Stimulated activated CD8-positive, alpha-beta memory T cell treated with anti-CD3 and anti-CD28 coated beads, Interleukin-12 subunit alpha, Interleukin-12 subunit beta, amount 100 ng/mL, for 1 hour (primary cell): Measurements from ENCODE around the gene ZER1.
A peak's percentile ranks its signal among the peaks of the same experiment; 100 is the strongest.
"Not testable (repeated sequence)": the region's sequence is repeated elsewhere in the genome, so short reads cannot be mapped to it uniquely, and the experiment has no call there.

Experiments used
- DNase-seq: peaks from one replicate; pipeline ENCODE4 v3.0.0-alpha.2; 2020; ENCODE audit warnings: low read depth

Gene ZER1

DNA sequence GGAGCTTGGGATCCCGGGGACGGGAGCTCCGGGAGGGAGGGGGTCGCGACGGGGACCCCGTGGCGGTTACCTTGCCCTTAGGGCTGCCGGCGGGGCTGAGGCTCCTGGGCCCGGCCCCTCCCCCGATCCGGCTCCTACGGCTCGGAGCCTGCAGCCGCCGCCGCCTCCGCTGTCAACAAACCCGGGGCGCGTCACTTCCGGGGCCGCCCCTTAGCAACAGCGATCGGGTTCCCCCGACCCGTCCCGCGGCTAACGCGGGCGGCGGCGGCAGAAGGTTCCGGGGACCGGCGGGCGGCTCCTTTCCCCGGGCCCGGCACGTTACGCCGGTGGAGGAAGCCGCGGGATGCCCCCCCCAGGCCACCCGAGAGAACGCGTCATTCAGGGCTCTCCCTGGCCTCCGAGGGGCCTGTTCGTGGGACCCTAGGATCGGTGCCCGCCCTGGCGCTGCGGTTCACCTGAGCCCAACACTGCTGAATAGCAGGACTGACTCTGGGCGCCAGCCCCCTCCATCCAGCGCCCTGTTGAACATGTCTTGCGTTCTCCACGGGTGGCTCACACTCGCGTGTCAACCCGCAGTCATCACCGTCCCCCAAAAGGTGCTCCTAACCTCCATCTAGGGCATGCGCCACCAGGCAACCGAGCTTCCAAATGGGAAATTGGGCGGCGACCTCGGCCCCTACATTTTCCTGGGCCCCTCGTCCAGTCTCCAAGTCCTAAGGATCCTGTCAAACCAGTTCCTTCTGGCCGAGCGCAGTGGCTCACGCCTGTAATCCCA lies at the start of gene ZER1:
Gene ZER1, minus strand, starts transcription at position 183 of the 775 bp plus-strand sequence. CDS start 16,362 bp downstream, outside the sequence.
- DNase-seq, result peak; percentile 88

- DNase-seq, result no peak
These were observed 49.2 kb upstream of the ZER1 start for GRCh38 chr9:128820665-128821583.

- no peak for DNase-seq
These were observed 48.3 kb upstream of the ZER1 start for GRCh38 chr9:128819716-128820664.

DNA sequence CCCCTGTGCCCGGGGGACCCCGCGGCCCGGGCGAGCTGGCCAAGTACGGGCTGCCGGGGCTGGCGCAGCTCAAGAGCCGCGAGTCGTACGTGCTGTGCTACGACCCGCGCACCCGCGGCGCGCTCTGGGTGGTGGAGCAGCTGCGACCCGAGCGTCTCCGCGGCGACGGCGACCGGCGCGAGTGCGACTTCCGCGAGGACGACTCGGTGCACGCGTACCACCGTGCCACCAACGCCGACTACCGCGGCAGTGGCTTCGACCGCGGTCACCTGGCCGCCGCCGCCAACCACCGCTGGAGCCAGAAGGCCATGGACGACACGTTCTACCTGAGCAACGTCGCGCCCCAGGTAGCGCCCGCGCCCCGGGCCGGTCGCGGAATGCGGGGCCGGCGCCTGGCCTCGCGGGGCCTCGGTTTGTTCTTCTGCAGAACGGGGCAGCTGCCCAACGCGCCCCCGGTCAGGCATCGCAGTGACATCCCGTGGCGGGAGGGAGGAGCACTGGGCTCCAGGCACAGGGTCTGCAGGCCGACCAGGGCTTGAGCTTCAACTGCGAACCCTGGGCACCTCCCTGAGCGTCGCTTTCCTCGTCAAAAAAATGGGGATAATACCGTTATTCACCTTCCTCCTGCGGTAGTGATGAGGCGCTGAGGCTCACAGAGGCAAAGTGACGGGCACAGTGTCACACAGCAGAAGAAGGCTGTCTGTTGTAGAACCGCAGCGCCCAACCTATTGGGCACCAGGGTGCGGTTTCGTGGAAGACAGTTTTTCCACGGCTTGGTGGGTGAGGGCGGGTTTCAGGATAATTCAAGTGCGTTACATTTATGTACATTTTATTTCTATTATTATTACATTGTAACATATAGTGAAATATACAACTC lies 47.4 kb upstream of the ZER1 start:
- no peak for DNase-seq

DNA sequence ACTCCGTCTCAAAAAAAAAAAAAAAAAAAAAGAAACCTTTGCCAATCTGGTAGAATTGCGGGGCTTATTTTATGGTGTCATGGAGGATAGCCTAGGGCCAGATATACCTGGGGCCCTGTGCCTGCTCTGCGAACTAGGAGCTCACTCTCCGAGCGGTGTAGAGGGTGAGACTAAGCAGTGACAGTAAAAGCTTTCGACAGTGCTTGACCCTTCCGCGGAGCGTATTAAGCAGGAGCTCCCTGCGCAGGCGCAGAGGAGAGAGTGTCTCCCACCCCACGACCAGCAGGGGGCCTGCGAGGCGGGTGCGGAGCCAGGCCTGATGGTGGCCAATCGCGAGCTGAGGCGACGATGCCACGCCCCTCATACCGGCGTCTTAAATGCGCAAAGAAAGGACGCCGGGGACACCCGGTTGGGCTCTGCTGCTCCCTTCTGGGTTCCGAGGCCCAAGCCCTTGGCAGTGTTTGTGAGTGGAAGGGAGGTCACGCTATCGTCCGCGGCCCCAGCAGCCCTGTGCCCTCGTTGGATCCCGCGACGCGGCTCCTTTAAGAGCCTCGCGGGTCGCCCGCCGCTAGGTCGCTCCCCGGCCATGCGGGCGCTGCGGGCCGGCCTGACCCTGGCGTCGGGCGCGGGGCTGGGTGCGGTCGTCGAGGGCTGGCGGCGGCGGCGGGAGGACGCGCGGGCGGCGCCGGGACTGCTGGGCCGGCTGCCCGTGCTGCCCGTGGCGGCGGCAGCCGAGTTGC lies 46.5 kb upstream of the ZER1 start, which contains the start of gene ENDOG:
Gene ENDOG, plus strand, starts transcription at position 402 of the 740 bp plus-strand sequence. Its CDS starts 185 bp downstream, at position 587.
- peak; percentile 92 for DNase-seq

DNA sequence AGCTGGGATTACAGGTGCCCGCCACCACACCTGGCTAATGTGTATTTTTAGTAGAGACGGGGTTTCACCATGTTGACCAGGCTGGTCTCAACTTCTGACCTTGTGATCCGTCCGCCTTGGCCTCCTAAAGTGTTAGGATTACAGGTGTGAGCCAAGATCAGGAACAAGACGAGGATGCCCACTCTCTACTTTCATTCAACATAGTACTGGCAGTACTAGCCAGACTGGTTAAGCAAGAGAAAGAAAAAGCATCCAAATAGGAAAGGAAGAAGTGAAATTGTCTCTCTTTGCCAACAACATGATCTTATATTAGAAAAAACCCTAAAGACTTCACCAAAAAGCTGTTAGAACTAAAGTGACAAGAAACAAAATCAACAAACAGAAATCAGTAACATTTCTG lies 39.1 kb upstream of the ZER1 start:
- DNase-seq, result no peak

- DNase-seq, result no peak
These were observed 38.1 kb upstream of the ZER1 start for GRCh38 chr9:128809831-128810230.

DNA sequence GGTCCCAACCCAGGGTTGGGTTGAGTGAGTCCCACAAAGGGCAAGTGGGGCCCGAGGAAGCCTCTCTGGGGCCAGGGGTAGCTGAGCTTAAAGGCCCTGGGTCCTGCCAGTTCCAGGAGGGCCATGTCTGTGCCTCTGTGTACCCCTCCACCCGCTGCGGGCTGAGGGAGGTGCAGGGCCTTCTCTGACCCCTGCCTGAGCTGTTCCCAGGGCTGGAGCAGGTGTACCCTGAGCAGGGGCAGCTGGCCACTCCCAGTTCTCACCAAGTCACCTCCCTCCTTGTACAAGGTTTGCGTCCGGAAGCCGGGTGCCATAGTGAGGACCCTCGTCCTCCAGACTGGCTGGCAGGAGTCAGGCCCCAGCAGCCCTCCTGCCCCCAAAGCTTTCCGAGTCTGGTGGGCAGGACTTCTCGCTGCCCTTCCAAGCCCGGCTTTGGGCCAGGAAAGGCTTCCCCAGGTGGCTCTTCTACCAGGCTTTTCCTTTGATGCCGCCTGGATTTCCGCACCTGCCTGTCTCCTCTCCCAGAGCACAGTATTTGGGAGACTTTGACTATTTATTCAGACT lies 37.4 kb upstream of the ZER1 start:
- DNase-seq, result no peak

DNA sequence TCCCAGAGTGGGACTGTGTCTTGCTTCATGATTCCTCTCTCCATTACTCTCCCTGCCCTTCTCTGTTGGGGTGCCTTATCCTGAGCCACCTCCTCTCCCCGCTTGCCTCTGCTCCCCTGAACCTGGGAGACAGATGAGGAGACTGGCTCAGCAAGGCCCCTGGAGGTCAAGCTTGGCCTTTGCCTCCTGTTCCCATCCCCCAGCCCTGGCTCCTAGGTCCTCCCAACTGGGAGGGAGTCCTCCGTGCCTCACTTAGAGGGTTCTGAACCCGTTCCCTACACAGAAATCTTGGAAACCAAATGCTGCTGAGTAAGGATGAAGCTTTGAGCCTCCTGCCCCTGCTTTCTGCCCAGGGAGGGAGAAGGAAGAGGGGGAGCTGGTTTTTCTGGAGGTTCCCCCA lies 36.8 kb upstream of the ZER1 start:
- no peak for DNase-seq

DNA sequence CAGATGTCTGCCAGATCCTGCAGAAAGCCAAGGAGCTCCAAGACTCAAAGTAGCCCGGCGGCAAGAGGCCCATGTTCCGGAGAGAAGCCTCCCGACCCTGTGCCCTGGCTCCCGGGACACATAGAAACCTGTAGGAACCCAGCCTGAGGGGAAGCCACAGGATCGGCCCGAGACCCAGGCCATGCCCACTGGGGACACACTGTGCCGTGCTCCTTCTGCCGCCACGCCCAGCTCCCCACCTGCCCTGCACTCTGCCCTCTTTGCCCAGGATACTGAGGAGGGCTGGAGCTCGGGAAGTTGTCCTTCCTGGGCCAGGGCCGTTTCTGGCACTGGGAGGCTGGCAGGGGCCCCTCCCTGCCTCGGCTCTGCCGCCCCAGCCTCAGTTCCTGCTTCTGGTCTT lies 36.1 kb upstream of the ZER1 start:
- no peak for DNase-seq

GRCh38 chr9:128805661-128806060 lies 33.9 kb upstream of the ZER1 start:
- no peak for DNase-seq

DNA sequence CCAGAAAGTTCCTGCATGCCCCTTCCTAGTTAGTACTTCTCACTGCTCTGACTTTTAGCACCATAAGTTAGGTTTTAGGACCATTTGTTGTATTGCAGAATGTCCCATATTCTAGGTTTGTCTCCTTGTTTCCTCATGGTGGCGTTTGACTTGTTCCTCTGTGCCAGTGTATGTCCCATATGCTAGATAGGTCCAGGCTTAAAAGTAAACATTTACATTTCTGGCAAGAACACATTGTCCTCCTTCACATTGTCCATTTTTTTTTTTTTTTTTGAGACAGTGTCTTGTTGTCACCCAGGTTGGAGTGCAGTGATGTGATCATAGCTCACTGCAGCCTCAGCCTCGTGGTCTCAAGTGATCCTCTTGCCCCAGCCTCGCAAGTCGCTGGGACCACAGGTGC lies 30.8 kb upstream of the ZER1 start:
- no peak for DNase-seq

DNA sequence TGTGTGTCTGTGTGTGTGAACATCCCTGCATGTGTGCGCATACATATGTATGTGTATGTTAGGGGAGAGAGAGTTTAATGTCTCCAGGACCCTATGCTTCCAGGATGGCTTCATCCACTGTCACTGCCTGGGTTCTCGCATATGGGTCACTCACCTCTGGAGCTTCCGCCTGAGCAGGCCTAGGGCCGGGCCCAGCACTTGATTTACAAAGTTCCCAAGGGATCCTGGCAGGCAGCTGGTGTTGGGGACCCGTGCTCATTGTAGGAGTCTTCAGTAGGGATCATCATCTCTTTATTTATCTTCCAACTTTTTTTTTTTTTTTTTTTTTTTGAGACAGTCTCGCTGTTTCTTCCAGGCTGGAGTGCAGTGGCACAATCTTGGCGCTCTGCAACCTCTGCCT lies 28.3 kb upstream of the ZER1 start:
- DNase-seq, result no peak

DNA sequence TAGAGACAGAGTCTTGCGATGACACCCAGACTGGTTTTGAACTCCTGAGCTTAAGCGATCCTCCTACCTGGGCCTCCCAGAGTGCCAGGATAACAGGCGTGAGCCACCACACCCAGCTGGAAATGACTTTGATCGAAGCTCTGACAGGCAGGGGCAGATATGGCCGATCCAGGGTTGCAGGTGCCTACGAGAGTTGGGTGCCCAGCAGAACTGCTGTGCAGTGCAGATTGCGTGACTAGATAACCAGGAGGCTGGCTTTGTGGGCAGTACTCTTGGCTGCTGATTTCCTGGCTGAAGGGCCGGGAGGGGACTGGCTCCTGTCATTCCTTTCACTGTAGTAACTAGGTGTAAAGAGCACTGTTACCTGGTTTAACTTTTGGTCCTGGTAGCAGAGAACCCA lies 27.2 kb upstream of the ZER1 start:
- no peak for DNase-seq

DNA sequence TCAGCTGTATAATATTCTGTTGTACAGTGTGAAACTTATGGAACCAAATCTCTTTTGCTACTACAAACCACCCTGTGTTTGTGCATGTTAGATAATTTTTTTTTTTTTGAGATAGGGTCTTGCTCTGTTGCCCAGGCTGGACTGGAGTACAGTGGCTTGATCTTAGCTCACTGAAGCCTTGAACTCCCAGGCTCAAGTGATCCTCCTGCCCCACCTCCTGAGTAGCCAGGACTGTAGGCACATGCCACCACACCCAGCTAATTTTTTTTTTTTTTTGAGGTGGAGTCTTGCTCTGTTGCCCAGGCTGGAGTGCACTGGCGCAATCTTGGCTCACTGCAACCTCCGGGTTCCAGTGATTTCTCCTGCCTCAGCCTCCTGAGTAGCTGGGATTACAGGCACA lies 23.2 kb upstream of the ZER1 start:
- DNase-seq, result not testable (repeated sequence)

DNA sequence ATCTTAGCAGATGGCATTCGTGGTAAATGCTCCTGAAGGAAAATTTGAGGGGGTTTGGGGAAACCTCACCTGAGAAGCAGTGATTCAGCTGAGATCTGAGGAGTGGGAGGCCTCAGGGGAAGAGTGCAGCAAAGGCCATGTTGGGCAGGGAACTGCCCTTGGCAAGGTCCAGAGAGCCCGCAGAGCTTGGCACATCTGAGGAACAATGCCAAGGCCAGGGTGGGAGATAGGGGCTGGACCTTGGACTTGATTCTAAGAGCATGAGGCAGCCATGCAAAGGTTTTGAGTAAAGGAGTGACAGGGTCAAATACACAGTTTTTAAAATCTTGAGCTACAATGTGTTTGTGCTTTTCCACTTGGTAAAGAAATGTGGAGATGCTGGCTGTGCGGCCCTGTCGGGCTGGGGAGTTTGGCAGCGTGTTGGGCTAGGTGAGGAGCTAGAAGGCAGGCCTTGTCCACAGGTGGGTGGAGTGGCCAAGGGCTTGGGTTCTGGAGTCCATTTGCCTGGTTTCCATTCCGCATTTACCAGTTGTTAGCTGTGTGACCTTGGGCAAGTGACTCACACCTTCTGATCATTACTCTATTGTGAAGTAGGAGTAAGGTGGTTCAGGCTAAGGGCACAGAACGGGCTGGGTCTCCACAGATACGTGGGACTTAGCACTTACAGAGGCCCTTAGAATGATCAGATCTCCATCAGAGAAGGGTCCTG lies 21.4 kb upstream of the ZER1 start:
- no peak for DNase-seq

GRCh38 chr9:128792134-128792533 lies 20.4 kb upstream of the ZER1 start:
- no peak for DNase-seq

DNA sequence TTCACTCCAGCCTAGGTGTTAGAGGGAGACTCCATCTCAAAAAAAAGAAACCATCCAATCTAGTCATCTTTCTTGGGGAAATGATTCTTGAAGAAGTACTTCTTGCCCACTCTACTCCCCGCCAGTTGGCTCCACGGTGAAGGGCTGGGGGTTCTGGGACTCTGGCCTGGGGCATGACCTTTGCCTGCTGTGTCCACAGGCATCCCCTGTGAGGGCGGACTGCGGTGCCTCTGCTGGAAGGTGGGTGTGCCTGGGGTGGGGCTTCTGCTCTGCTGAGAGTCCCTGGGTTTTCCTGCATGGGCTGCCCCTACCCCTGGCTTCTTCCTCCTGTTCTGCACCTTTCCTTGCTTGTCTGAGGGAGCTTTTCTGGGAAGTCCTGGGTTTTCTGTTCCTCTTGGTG lies 18.8 kb upstream of the ZER1 start:
- no peak for DNase-seq

- no peak for DNase-seq
These were observed 16.7 kb upstream of the ZER1 start for GRCh38 chr9:128788445-128788844.
